T47D (cell line): ENCODE measurements around the gene LARGE2.
"Not testable (repeated sequence)": the region's sequence is repeated elsewhere in the genome, so short reads cannot be mapped to it uniquely, and the experiment has no call there.

Experiments
- DNase-seq, 2 experiments: peaks; one replicate each; pipeline versions ENCODE4 v3.0.0 to v3.0.0-alpha.2; 2011 to 2012; ENCODE audit warnings: low read depth in 1 of 2, low spot score in 1 of 2
- JUND ChIP-seq: IDR thresholded peaks from 2 replicates; pipeline ENCODE4 v1.6.1; 2012; ENCODE audit warnings: low read depth
- in situ Hi-C: cut with HindIII; loops from 2 replicates; pipeline ENCODE4 v1.10.0; 2016; ENCODE audit warnings: low sequenced_read_pairs, low pct_unique_long_range_greater_than_20kb

Gene LARGE2

DNA sequence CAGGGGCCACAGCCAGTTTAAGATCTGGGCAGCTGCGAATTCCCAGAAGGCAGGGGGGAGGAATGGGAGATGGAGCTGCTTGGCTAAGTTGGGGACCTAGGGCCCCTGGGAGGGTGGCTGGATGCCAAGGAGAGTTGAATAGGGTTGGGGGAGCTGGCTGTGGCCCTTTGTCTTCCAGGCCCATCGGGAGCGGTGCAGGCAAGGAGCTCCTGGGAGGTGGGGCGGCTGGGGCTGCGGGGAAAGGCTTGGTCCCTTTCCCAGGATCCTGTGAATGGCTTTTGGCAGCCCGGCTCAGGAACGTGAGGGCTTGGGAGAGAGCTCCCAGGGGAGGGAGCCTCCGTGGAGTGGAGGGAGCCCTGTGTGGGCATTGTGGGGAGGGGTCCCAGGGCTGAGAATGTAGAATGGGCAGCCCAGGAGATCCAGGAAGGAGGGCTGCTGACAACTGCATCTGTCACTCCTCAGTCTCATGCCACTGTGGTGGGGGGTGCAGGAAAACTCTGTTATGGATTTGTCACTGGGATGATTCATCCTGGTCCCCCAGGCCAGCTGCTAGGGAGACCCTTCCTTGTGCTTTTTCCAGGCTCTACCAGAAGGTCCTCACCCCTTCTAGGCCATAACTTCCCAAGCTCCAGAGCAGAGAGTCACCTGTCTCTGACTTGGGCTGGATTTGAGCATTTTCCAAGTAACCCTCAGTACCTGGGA lies 21.4 kb upstream of the LARGE2 start:
- in situ Hi-C loops = no loop called here
- no peak for DNase-seq
- TF ChIP-seq JUND = no peak

DNA sequence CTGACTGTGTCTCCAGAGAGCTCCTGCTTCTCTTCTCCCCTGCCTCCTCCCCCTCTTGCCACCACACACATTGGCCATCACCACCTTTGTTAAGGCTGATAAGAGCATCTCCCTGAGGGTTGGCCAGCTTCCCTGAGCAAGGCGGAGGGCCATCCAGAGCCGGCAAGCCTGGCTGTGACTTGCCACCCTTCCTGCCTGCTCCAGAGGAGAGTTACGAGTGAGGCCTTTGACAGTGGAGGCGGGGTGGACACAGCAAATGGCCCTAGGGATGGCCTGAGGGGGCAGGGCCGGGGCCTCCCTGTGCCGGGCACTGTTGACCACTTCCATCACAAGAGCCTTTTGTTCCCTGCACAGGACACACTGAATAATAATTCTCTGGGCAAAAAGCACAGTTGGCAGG lies 20.8 kb upstream of the LARGE2 start:
- in situ Hi-C loops = no loop called here
- DNase-seq = no peak
- no peak for TF ChIP-seq JUND

DNA sequence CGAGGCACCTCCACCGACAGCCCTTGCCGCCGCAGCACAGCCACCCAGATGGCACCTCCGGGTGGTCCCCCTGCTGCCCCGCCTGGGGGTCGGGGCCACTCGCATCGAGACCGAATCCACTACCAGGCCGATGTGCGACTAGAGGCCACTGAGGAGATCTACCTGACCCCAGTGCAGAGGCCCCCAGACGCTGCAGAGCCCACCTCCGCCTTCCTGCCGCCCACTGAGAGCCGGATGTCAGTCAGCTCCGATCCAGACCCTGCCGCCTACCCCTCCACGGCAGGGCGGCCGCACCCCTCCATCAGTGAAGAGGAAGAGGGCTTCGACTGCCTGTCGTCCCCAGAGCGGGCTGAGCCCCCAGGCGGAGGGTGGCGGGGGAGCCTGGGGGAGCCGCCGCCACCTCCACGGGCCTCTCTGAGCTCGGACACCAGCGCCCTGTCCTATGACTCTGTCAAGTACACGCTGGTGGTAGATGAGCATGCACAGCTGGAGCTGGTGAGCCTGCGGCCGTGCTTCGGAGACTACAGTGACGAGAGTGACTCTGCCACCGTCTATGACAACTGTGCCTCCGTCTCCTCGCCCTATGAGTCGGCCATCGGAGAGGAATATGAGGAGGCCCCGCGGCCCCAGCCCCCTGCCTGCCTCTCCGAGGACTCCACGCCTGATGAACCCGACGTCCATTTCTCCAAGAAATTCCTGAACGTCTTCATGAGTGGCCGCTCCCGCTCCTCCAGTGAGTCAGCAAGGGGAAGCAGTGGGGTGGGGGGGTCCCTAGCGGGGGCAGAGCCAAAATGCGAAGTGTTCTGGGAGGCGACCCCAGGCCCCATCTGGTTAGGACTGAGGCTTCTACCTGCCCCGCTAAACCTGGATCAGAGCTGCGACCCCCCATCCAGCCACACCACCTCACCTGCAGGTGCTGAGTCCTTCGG lies 19.7 kb upstream of the LARGE2 start:
- TF ChIP-seq JUND = no peak
- in situ Hi-C loops = no loop called here
- DNase-seq = no peak

DNA sequence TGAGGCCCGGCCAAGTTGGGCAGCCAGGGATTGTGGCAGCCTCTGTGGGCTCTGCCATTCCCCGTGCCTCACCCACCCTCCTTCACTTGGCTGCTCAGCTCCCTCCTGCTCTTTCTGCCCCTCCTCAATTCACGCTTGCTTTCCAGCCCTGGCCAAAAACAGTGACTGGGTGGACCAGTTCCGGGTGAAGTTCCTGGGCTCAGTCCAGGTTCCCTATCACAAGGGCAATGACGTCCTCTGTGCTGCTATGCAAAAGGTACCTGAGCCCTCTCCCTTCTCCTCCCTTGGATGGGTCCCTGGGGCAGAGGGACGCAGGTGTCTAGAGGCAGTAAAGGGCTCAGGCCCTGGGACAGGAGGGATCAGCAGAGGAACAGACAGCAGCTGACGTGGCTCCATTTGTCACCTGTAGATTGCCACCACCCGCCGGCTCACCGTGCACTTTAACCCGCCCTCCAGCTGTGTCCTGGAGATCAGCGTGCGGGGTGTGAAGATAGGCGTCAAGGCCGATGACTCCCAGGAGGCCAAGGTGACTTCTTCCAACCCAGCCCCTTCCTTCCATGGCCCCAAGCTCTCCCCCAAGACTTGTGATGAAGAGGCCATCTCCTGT lies 18.0 kb upstream of the LARGE2 start:
- in situ Hi-C loops = no loop called here
- DNase-seq = no peak
- no peak for TF ChIP-seq JUND

DNA sequence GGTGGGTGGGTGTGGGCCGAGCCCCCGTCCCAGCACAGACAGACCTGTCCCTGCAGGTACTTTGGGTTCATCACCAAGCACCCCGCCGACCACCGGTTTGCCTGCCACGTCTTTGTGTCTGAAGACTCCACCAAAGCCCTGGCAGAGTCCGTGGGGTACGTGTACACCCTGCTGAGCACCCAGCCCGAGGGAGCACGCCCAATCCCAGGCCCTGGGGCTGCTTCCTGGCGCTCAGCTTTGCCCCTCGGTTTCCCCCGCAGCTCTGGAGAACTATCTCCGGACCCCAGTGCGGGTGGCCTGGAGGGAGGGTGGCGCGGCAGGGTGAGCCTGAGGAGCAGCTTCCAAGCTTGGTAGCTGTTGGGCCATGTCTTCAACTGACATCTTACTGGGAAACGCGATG lies 17.4 kb upstream of the LARGE2 start:
- in situ Hi-C loops = no loop called here
- DNase-seq = no peak
- no peak for TF ChIP-seq JUND

DNA sequence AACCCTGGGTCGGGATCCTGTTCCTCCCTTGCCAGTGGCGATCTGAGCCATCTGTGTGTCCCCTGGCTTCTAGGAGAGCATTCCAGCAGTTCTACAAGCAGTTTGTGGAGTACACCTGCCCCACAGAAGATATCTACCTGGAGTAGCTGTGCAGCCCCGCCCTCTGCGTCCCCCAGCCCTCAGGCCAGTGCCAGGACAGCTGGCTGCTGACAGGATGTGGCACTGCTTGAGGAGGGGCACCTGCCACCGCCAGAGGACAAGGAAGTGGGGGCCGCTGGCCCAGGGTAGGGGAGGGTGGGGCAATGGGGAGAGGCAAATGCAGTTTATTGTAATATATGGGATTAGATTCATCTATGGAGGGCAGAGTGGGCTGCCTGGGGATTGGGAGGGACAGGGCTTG lies 16.9 kb upstream of the LARGE2 start:
- in situ Hi-C loops = not testable (repeated sequence)

DNA sequence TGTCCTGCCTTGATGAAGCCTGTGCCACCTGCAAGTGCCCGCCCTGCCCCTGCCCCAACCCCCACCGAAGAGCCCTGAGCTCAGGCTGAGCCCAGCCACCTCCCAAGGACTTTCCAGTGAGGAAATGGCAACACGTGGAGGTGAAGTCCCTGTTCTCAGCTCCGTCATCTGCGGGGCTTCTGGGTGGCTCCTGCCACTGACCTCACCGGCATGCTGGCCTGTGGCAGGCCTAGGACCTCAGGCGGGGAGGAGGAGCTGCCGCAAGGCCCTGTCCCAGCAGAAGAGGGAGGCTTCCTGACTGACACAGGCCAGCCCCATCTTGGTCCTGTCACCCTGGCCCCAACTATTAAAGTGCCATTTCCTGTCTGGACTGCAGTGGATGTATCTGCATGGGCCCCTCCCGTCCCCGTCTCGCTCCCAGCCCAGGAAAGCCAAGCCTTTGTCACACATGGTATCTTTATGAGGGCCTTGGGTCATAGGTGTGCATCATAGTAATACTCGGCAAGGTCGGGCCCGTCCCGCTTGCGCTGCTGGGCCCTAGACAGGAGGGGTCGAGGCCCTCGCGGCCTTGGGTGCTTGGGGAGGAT lies 16.3 kb upstream of the LARGE2 start:
- TF ChIP-seq JUND = no peak
- in situ Hi-C loops = no loop called here
- DNase-seq = no peak

More for the DNA sequence above, 16.9 kb upstream of the LARGE2 start:
- not testable (repeated sequence) for DNase-seq

DNA sequence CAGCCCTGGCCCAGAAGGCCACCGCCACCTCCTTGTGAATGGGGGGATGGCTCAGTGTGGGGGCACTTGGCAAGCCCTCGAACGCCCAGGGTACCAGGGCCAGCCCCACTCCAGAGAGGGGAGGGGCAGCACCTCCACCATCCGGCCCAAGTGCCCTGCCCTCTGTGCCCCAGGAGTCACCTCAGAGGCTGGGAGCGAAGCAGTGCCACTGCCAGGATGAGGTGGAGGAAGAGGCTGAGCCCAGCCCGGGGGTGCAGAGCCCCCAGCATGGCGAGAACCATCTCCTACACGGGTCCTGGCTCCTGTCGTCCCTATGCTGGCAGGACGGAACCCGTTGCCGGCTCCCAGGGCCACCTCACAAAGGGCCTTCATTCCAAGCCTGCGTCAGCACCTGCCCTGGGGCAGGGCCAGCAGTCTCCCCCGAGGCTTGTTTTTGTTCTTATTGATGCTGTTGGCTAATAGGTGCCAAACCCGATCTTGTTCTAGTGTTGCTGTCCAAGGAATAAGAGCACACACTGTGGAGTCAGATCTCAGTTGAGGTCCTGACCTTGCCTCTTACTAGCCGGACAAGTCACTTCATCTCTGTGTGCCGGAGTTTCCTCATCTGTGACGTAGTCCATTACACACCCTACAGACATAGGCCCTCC lies 15.4 kb upstream of the LARGE2 start, which contains the start of gene FREY1:
TSS of gene FREY1 (minus strand) at position 307 of the 647 bp plus-strand sequence. CDS start at position 281, 26 bp downstream.
- in situ Hi-C loops = no loop called here
- DNase-seq = no peak
- TF ChIP-seq JUND = no peak

DNA sequence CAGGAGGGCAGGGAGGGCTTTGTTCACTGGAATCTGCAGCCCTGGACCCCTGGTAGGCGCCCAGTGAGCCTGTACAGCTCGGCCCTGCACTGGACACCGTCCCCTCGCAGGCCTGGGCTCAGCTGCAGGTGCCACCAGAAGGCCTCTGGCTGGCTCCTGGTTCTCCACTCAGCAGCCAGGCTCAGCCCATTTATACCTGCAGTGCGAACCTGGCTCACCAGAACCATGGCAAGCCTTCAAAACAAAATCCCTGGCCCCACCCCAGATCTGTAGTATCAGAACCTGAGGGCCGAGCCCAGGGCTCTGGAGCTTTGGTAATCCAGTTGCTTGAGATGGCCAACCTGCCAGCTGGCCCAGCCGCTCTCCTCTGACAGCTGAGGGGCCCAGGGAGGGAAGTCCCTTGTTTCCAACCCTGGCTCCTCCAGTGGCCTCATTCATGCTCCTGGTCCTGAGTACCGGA lies 14.5 kb upstream of the LARGE2 start:
- no peak for TF ChIP-seq JUND
- in situ Hi-C loops = no loop called here
- DNase-seq = no peak

DNA sequence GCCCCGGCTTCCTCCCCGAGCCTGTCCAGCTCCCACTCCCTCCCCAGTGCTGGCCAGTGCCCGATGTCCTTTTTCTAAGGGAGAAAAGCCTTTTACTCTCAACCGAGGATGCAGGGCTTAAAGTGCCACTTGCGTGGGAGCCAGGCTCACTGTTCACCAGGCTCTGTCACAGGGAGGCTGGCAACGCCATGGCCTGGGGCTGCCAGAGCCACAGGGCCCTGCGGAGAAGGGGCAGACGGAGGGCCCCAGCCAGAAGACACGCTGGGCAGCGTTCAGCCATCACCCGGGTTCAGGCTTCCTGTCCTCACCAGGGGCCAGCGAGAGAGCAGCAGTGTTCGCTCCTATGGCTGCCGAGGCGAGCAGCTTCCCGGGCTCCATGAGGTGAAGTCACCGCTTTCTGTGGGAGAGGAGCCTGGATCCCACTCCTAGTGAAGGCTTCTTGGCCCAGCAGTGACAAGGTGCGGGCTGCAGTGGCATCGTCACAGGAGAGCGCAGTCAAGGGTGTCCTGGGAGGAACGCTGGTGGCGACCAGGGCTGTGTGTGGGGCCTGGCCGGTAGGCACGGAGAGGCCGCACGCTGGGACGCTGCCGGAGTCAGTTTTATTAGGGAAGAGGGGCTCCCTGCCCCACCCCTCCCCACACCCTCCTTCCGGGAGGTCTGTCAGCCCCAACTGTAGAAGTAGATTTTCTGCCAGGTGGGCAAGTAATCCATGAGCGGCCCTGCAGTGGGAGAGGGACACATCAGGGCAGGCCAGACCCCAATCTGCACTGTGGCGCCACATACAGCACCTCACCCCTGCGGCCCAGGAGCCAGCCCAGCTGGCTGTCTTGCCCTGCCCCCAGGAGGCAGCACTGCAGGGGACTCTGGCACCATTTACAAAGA lies 12.6 kb upstream of the LARGE2 start:
- TF ChIP-seq JUND = no peak
- no peak for DNase-seq
- in situ Hi-C loops = no loop called here

DNA sequence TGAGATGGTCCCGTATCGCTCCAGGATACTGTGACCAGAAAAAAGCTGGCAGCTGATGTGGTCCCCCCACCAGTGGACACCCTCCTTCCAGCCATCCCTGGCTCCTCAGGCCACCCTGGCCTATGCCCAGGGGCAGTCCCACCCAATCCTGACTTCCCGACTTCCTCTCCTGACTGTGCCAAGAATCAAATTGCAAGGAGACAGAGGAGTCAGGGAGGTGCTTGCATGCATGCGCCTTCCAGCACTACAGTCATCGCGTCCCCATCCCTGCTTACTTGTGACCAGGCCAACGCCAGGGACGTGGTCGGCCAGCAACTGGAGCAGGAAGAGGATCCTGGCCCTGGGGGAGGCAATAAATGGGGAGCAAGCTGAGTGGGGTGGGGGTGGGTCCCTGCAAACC lies 11.8 kb upstream of the LARGE2 start:
- no peak for DNase-seq
- no peak for TF ChIP-seq JUND
- in situ Hi-C loops = no loop called here
